IPS-20b (cell line): ENCODE results near the gene MERTK.
A peak's percentile ranks its signal among the peaks of the same experiment; 100 is the strongest.
"Not testable (repeated sequence)": the region's sequence is repeated elsewhere in the genome, so short reads cannot be mapped to it uniquely, and the experiment has no call there.

Source experiments
- H3K27ac ChIP-seq: one replicate; pipeline ENCODE4 v1.5.1; 2013; ENCODE audit warnings: low read length
- H3K27me3 ChIP-seq: 2 replicates; pipeline ENCODE4 v1.6.1; 2013; ENCODE audit warnings: mild to moderate bottlenecking, low read length, inconsistent platforms; ENCODE audit not compliant: insufficient read depth
- H3K36me3 ChIP-seq: 2 replicates; pipeline ENCODE4 v1.6.1; 2013; ENCODE audit warnings: low read depth, mild to moderate bottlenecking, inconsistent platforms, low read length, moderate library complexity; ENCODE audit not compliant: insufficient read depth
- H3K4me1 ChIP-seq: 2 replicates; pipeline ENCODE4 v1.6.1; 2013; ENCODE audit warnings: mild to moderate bottlenecking, control low read depth, inconsistent platforms, low read length, moderate library complexity; ENCODE audit not compliant: insufficient read depth
- H3K4me3 ChIP-seq: 2 replicates; pipeline ENCODE4 v1.5.1; 2013; ENCODE audit warnings: mild to moderate bottlenecking, low read length, inconsistent platforms
- H3K9ac ChIP-seq: 2 replicates; pipeline ENCODE4 v1.6.1; 2013; ENCODE audit warnings: low read depth, mild to moderate bottlenecking, inconsistent platforms, low read length, moderate library complexity
- H3K9me3 ChIP-seq: 2 replicates; pipeline ENCODE4 v1.6.1; 2013; ENCODE audit warnings: mild to moderate bottlenecking, low read depth, low read length, inconsistent platforms; ENCODE audit not compliant: insufficient read depth

MERTK gene

GRCh38 chr2:111897924-111898702, at the start of gene MERTK:
TSS of gene MERTK (plus strand) at chr2:111898607. CDS start at chr2:111898736, 129 bp downstream.
- Histone ChIP-seq H3K36me3 (no peaks in the 10 kb centered on the region), H3K27me3 (peaks cover 40% of the 10 kb centered on the region), H3K9ac (peak within 1 kb of the TSS; percentile 74; the same call in 1 of the 2 replicates), H3K4me3 (peak within 1 kb of the TSS; percentile 87), H3K27ac (no peak within 1 kb of the TSS), H3K4me1 (peaks cover 8% of the 10 kb centered on the region; the same call in 1 of the 2 replicates), H3K9me3 (no peaks in the 10 kb centered on the region)

GRCh38 chr2:111850646-111851045, 47.8 kb upstream of the MERTK start:
- not testable (repeated sequence) for H3K27ac ChIP-seq, H3K9me3 ChIP-seq, H3K4me1 ChIP-seq, H3K27me3 ChIP-seq, H3K9ac ChIP-seq, H3K4me3 ChIP-seq
- H3K36me3 ChIP-seq = peaks cover 47% of the 10 kb centered on the region

GRCh38 chr2:111852544-111852943, 45.9 kb upstream of the MERTK start:
- H3K27ac ChIP-seq, H3K9ac ChIP-seq, H3K9me3 ChIP-seq, H3K4me1 ChIP-seq, H3K4me3 ChIP-seq, H3K27me3 ChIP-seq: not testable (repeated sequence)
- H3K36me3 ChIP-seq = peaks cover 62% of the 10 kb centered on the region

GRCh38 chr2:111860005-111860404, 38.4 kb upstream of the MERTK start:
- not testable (repeated sequence) for H3K4me1 ChIP-seq, H3K9me3 ChIP-seq, H3K27me3 ChIP-seq, H3K4me3 ChIP-seq, H3K27ac ChIP-seq, H3K9ac ChIP-seq
- peaks cover 51% of the 10 kb centered on the region for H3K36me3 ChIP-seq

- H3K36me3 ChIP-seq = peaks cover 50% of the 10 kb centered on the region
- not testable (repeated sequence) for H3K27me3 ChIP-seq, H3K4me3 ChIP-seq, H3K27ac ChIP-seq, H3K9me3 ChIP-seq, H3K4me1 ChIP-seq, H3K9ac ChIP-seq
These were observed 33.3 kb upstream of the MERTK start for GRCh38 chr2:111865124-111865523.

- peaks cover 72% of the 10 kb centered on the region for H3K36me3 ChIP-seq
- not testable (repeated sequence) for H3K9me3 ChIP-seq, H3K9ac ChIP-seq, H3K4me1 ChIP-seq, H3K27ac ChIP-seq, H3K27me3 ChIP-seq, H3K4me3 ChIP-seq
These were observed 25.6 kb upstream of the MERTK start for GRCh38 chr2:111872806-111873205.

GRCh38 chr2:111883661-111884591, 14.5 kb upstream of the MERTK start, which contains the start of gene ANAPC1:
TSS of gene ANAPC1 (minus strand) at chr2:111884193. CDS start at chr2:111880825, 3,368 bp downstream.
- H3K27me3 ChIP-seq = no peaks in the 10 kb centered on the region
- H3K4me3 ChIP-seq = peak within 1 kb of the TSS; percentile 94
- peak within 1 kb of the TSS; percentile 63 for H3K27ac ChIP-seq
- no peaks in the 10 kb centered on the region for H3K9me3 ChIP-seq
- peak within 1 kb of the TSS; percentile 92 for H3K9ac ChIP-seq
- H3K4me1 ChIP-seq = no peaks in the 10 kb centered on the region
- peaks cover 17% of the 10 kb centered on the region for H3K36me3 ChIP-seq

GRCh38 chr2:111884592-111884964, 13.8 kb upstream of the MERTK start:
- Histone ChIP-seq H3K9me3 (no peaks in the 10 kb centered on the region), H3K4me1 (no peaks in the 10 kb centered on the region), H3K9ac (peak overlapping the region; percentile 92), H3K4me3 (peak overlapping the region; percentile 94), H3K27me3 (no peaks in the 10 kb centered on the region), H3K27ac (peak overlapping the region; percentile 63), H3K36me3 (peaks cover 11% of the 10 kb centered on the region)

- Histone ChIP-seq H3K4me1 (0 out of 2 replicates have a peak, but pooled peaks cover 6% of the 10 kb centered on the region), H3K9ac (no peak overlapping the region), H3K36me3 (no peaks in the 10 kb centered on the region), H3K27me3 (peaks cover 39% of the 10 kb centered on the region), H3K9me3 (no peaks in the 10 kb centered on the region), H3K27ac (no peak overlapping the region), H3K4me3 (no peak overlapping the region)
These were observed 2.4 kb upstream of the MERTK start for GRCh38 chr2:111896024-111896423.

- no peaks in the 10 kb centered on the region for H3K9me3 ChIP-seq
- H3K9ac ChIP-seq = no peak overlapping the region
- 0 out of 2 replicates have a peak, but pooled peaks cover 6% of the 10 kb centered on the region for H3K4me1 ChIP-seq
- H3K27me3 ChIP-seq = peaks cover 40% of the 10 kb centered on the region
- H3K4me3 ChIP-seq = no peak overlapping the region
- H3K36me3 ChIP-seq = no peaks in the 10 kb centered on the region
- H3K27ac ChIP-seq = no peak overlapping the region
These were observed 1.8 kb upstream of the MERTK start for GRCh38 chr2:111896576-111896975.

- Histone ChIP-seq H3K27me3 (peaks cover 40% of the 10 kb centered on the region), H3K9me3 (no peaks in the 10 kb centered on the region), H3K9ac (peak overlapping the region; percentile 37; the same call in 1 of the 2 replicates), H3K27ac (no peak overlapping the region), H3K4me3 (peak overlapping the region; percentile 76), H3K4me1 (0 out of 2 replicates have a peak, but pooled peaks cover 6% of the 10 kb centered on the region), H3K36me3 (no peaks in the 10 kb centered on the region)
These were observed 830 bp upstream of the MERTK start for GRCh38 chr2:111897630-111897923.
